Pancreas (tissue), 10 donors: Measurements from ENCODE around the gene RTKN2. TPM values are rescaled to one million over a fixed set of nuclear protein-coding genes. Genes with fewer than 3 reads are reported as not detected.
"Not testable (repeated sequence)": the region's sequence is repeated elsewhere in the genome, so short reads cannot be mapped to it uniquely, and the experiment has no call there.

Experiments
- ATAC-seq, 4 donors: fragments of 200-7000 bp; cut with Tn5 transposase; one replicate each; pipeline versions ENCODE4 v1.8.0 to v1.9.1; 2020; ENCODE audit warnings: mild to moderate bottlenecking in 4 of 4, moderate library complexity in 4 of 4
- DNase-seq, 6 donors: peaks; one replicate each; pipeline ENCODE4 v3.0.0-alpha.2; 2020
- FAIRE-seq: peaks from 2 replicates; lab custom pipeline; 2012; peaks lifted over from hg19 to GRCh38; lab: Jason Lieb, UNC
- H3K27ac ChIP-seq, 4 donors: fragments of 200-600 bp; sonication (generic); 1 replicate in 3 of 4; 2 replicates in 1 of 4; pipeline versions ENCODE4 v1.5.0 to v1.8.0; 2020
- H3K27me3 ChIP-seq, 4 donors: fragments of 200-600 bp; one replicate each; pipeline ENCODE4 v1.8.0; 2021
- H3K36me3 ChIP-seq, 3 donors: fragments of 200-600 bp; sonication (generic) in 1 of 3; one replicate each; pipeline versions ENCODE4 v1.5.0 to v1.8.0; 2020 to 2021
- H3K4me1 ChIP-seq, 3 donors: fragments of 200-600 bp; one replicate each; pipeline ENCODE4 v1.8.0; 2021
- H3K4me3 ChIP-seq, 4 donors: fragments of 200-600 bp; sonication (generic) in 2 of 4; one replicate each; pipeline versions ENCODE4 v1.5.0 to v1.8.0; 2020 to 2021
- H3K9me3 ChIP-seq, 4 donors: fragments of 200-600 bp; one replicate each; pipeline ENCODE4 v1.8.0; 2021
- WGBS, 2 donors: extraction: QIAGEN DNeasy Blood & Tissue Kit; methylation state at CpG; one replicate each; pipeline ENCODE4 v1.1.7; 2013; 5-methylcytosine and 5-hydroxymethylcytosine counted together
- intact Hi-C, 3 donors: fragments of 100-400 bp; cut with DNase I; formaldehyde crosslinking; loops; one replicate each; pipeline versions ENCODE4 v1.11.1 to v1.14.2; 2022
- polyA plus RNA-seq, 2 donors: library from polyadenylated mRNA; stranded (reverse); fragments of 200-250 nt; gene quantifications; one replicate each; pipeline ENCODE4 v1.2.3, GENCODE V29; 2013
- total RNA-seq, 6 donors: library from RNA; stranded (reverse); fragmentation: NEBNext Ultra II Directional in 4 of 6; extraction: Animal tissue kit (Norgen Biotek cat#: 25700) in 4 of 6; gene quantifications; one replicate each; pipeline versions ENCODE4 v1.2.1 to v1.2.4, GENCODE V29; 2021 to 2023
- TF ChIP-seq, protein P1 (sequence below), 4 donors: fragments of 200-600 bp; sonication (generic) in 3 of 4; IDR thresholded peaks; one replicate each; pipeline versions ENCODE4 v1.5.0 to v1.8.0; 2021; ENCODE audit warnings: antibody characterized with exemption in 4 of 4
- donor health status: healthy with polysubstance abuse.
- donor health status: DM: no; HTN: no; CAD: no; lungs with moderate emphysema.
- donor health status: DM: no; HTN: no; CAD: no.
- donor health status: control.
- donor health status: control.
- donor health status: Bipolar disorder and iron deficiency.
- donor health status: DM: yes; HTN: yes; CAD: no.
- donor health status: DM: no; HTN: no; CAD: no.
- donor health status: DM: no; HTN: no; CAD: no.
- donor health status: DM: yes; HTN: yes; CAD: no.

The RTKN2 gene
- total and polyA plus RNA-seq, 8 donors, result 0.04 to 0.31 (median 0.16) TPM; not detected in 1

DNA sequence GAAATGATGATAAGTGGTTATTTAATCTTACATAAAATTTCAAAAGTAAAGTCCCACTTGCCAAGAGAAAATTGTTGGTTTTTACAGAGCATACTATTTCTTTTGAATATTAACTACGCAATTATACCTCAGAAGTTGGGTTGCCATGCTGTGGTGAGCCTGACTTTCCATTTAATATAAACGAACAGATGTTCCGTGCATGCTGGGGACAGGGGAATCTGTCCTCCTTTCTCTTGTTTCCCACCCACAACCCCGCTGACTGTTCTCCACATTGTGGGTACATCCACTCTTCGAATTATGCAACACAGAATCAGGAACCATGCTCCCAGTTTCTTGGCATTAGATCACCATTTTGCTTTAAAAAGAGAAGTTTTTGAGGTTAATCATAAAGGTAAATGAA is 29.2 kb upstream of the RTKN2 start:
- Histone ChIP-seq H3K27ac (no peak overlapping the region), H3K36me3 (no peaks in the 10 kb centered on the region), H3K27me3 (no peaks in the 10 kb centered on the region), H3K4me3 (no peak overlapping the region), H3K9me3 (no peaks in the 10 kb centered on the region), H3K4me1 (no peaks in the 10 kb centered on the region)
- intact Hi-C loops, result no loop called here
- ATAC-seq (no peak), FAIRE-seq (no peak), DNase-seq (no peak)
- TF ChIP-seq, protein P1, sequence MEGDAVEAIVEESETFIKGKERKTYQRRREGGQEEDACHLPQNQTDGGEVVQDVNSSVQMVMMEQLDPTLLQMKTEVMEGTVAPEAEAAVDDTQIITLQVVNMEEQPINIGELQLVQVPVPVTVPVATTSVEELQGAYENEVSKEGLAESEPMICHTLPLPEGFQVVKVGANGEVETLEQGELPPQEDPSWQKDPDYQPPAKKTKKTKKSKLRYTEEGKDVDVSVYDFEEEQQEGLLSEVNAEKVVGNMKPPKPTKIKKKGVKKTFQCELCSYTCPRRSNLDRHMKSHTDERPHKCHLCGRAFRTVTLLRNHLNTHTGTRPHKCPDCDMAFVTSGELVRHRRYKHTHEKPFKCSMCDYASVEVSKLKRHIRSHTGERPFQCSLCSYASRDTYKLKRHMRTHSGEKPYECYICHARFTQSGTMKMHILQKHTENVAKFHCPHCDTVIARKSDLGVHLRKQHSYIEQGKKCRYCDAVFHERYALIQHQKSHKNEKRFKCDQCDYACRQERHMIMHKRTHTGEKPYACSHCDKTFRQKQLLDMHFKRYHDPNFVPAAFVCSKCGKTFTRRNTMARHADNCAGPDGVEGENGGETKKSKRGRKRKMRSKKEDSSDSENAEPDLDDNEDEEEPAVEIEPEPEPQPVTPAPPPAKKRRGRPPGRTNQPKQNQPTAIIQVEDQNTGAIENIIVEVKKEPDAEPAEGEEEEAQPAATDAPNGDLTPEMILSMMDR (IDR thresholded peaks at IDR 0.05), result no peak
- 50 to 55% methylated on average over 5 of the region's 5 CpGs for WGBS, 2 donors

- no peak for FAIRE-seq
Observed at GRCh38 chr10:62284221-62284620, 15.6 kb upstream of the RTKN2 start.

GRCh38 chr10:62281348-62281747 is 12.7 kb upstream of the RTKN2 start:
- H3K27me3 ChIP-seq, FAIRE-seq, H3K9me3 ChIP-seq, H3K4me1 ChIP-seq, H3K4me3 ChIP-seq, DNase-seq, intact Hi-C loops, ATAC-seq, H3K36me3 ChIP-seq, H3K27ac ChIP-seq: not testable (repeated sequence)
- 91 to 94% methylated on average over 24 of the region's 24 CpGs for WGBS, 2 donors

More at GRCh38 chr10:62284221-62284620, 15.6 kb upstream of the RTKN2 start:
- Histone ChIP-seq H3K9me3 (no peaks in the 10 kb centered on the region), H3K36me3 (no peaks in the 10 kb centered on the region), H3K4me3 (no peak overlapping the region), H3K27ac (no peak overlapping the region), H3K27me3 (no peaks in the 10 kb centered on the region), H3K4me1 (no peaks in the 10 kb centered on the region)
- DNase-seq, result no peak
- no peak for ATAC-seq
- TF ChIP-seq, protein P1 (IDR thresholded peaks at IDR 0.05), result no peak
- intact Hi-C loops, result no loop called here

GRCh38 chr10:62280392-62280791 is 11.7 kb upstream of the RTKN2 start:
- H3K27ac ChIP-seq, FAIRE-seq, H3K4me1 ChIP-seq, ATAC-seq, H3K27me3 ChIP-seq, H3K4me3 ChIP-seq, intact Hi-C loops, H3K9me3 ChIP-seq, H3K36me3 ChIP-seq: not testable (repeated sequence)
- 87 to 90% methylated on average over 22 to 28 of the region's 28 CpGs for WGBS, 2 donors
- peak in 1 of 6 donors; percentile 32 for DNase-seq

GRCh38 chr10:62278441-62278910 is 9.8 kb upstream of the RTKN2 start:
- Histone ChIP-seq H3K4me1 (no peaks in the 10 kb centered on the region), H3K36me3 (no peaks in the 10 kb centered on the region), H3K27ac (no peak overlapping the region), H3K4me3 (no peak overlapping the region), H3K27me3 (no peaks in the 10 kb centered on the region), H3K9me3 (no peaks in the 10 kb centered on the region)
- intact Hi-C loops, result no loop called here
- TF ChIP-seq, protein P1 (IDR thresholded peaks at IDR 0.05), result no peak
- FAIRE-seq, result no peak
- no peak for DNase-seq
- ATAC-seq, result no peak
- 22 to 34% methylated on average over 2 of the region's 2 CpGs for WGBS, 2 donors

- FAIRE-seq, result no peak
- no peaks in the 10 kb centered on the region for H3K36me3 ChIP-seq
- intact Hi-C loops, result no loop called here
- H3K27me3 ChIP-seq, result no peaks in the 10 kb centered on the region
- DNase-seq, result no peak
- no peak overlapping the region for H3K4me3 ChIP-seq
- TF ChIP-seq, protein P1 (IDR thresholded peaks at IDR 0.05), result no peak
- H3K9me3 ChIP-seq, result no peaks in the 10 kb centered on the region
- H3K27ac ChIP-seq, result no peak overlapping the region
- 46 to 59% methylated on average over 1 of the region's 1 CpG for WGBS, 2 donors
- ATAC-seq, result no peak
- H3K4me1 ChIP-seq, result no peaks in the 10 kb centered on the region
Observed at GRCh38 chr10:62277971-62278370, 9.3 kb upstream of the RTKN2 start.
